Activated T-cell treated with anti-CD3 and anti-CD28 coated beads, Interleukin-2, amount 50 U/mL, for 24 hours (primary cell): ENCODE measurements around the gene ACTR3.
"Not testable (repeated sequence)": the region's sequence is repeated elsewhere in the genome, so short reads cannot be mapped to it uniquely, and the experiment has no call there.

Source experiments
- DNase-seq: peaks from one replicate; pipeline ENCODE4 v3.0.0-alpha.2; 2020
- H3K27ac Mint-ChIP-seq: 2 replicates; pipeline ENCODE4 v1.8.0; 2020; ENCODE audit warnings: mild to moderate bottlenecking, mixed read lengths
- H3K27me3 Mint-ChIP-seq: 2 replicates; pipeline ENCODE4 v1.8.0; 2020; ENCODE audit warnings: mixed read lengths
- H3K36me3 Mint-ChIP-seq: 2 replicates; pipeline ENCODE4 v1.8.0; 2020; ENCODE audit warnings: low read depth, mixed read lengths
- H3K4me1 Mint-ChIP-seq: 2 replicates; pipeline ENCODE4 v1.8.0; 2020; ENCODE audit warnings: low read depth, mixed read lengths
- H3K4me3 Mint-ChIP-seq: 2 replicates; pipeline ENCODE4 v1.8.0; 2020; ENCODE audit warnings: mild to moderate bottlenecking, moderate library complexity, mixed read lengths
- H3K9me3 Mint-ChIP-seq: 2 replicates; pipeline ENCODE4 v1.8.0; 2020; ENCODE audit warnings: mixed read lengths

Gene ACTR3

DNA sequence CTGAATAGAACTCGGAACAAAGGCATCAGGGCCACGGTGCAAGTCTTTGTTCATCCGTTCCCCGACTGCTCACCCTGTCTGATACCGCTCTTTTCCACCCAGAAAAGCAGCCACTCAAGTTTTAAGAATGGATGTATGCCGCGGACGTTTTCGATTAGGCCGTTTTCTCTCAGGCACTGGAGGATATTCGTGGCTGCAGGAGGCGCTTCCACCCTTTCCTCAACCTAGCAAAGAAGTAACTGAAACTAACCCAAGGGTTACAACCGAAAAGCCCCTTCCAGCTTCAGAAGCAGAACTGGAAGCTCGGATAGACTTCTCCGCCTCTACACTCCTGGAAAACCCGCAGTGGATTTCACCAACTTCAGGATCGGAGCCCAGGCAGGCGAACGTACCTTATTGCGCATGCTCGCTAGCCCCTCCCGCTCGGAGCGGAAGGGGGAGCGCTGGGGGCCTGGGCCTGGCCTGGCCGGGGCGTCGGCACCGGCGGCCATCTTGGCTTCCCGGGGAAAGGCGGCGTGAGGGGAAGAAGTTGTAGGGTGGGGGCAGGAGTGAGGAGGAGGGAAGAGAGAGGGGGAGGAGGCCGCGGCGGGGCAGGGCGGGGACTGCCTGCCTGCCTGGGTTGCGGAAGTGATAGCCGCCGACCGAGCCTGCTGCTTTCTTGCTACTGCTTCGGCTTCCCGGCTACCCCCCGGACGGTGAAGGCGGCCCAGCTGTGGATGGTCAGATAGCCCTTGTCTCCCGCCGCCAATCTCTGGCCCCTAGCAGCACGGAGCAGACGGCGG lies at the start of gene ACTR3:
Gene ACTR3 (plus strand): TSS at position 619 of the 782 bp plus-strand sequence. CDS start 191 bp downstream, outside the sequence.
- Mint-ChIP-seq H3K9me3 (no peaks in the 10 kb centered on the region), H3K36me3 (peaks cover 78% of the 10 kb centered on the region), H3K27ac (peak within 1 kb of the TSS; percentile 98), H3K4me3 (peak within 1 kb of the TSS; percentile 98), H3K4me1 (peaks cover 77% of the 10 kb centered on the region), H3K27me3 (no peaks in the 10 kb centered on the region)
- DNase-seq, result peak; percentile 99

DNA sequence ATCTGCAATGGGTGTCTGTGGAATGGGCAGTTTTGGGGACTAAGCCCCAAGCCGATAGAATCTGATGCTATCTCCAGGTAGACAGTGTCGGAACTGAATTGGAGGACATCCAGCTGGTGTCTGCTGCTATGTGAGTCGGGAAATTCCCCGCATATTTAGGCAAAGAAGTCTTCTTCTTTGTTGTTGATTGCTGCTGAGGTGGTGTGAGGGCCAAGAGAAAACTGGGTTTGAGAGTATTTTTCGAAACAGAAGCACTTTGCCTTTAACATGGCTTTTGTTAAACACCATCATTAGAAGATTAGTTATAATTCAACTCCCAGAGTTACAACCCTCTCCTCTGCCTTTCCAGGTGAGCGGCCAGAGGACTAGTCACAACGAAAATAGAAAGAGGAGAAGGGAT lies 49.4 kb upstream of the ACTR3 start:
- no peak for DNase-seq

DNA sequence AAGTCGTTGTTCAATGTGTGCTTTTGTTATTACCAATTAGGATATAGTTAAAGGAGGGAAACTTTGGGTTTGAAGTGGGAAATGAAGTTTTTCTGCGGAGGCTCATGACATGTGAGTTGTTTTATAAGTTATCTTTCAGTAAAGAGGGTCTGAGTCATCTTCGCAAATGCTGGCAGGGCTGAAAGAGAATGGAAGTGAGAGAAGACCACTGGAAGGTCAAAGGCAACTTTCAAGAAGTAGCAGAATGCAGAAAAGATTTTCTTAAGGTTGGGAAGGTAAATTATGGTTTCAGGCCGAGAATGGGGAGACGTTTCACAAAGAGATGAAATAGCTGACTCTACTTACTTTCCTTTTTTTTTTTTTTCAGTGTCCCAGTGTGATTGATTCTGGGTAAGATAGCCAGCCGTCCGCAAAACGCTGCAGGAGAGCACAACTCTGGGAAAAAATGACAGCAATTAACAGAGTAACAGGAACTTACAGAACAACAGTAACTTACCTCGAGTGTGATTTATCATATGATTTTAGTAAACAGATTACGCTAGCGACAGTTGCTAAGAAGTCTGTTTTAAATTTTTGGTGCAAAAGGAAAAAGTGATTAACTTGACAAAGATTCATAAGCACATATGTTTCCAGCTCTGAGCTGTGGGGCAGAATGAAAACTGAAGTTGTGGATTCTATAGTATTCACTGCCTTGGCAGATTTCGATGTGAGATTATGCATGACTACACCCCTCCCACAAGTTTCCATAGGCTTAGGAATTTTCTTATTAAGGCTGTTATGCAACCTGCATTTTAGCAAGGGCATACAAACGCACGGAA lies 46.8 kb upstream of the ACTR3 start:
- H3K4me3 Mint-ChIP-seq, result no peak overlapping the region
- peak overlapping the region; percentile 23 for H3K27ac Mint-ChIP-seq
- H3K4me1 Mint-ChIP-seq, result peaks cover 10% of the 10 kb centered on the region
- no peaks in the 10 kb centered on the region for H3K27me3 Mint-ChIP-seq
- peaks cover 41% of the 10 kb centered on the region for H3K36me3 Mint-ChIP-seq
- DNase-seq, result no peak
- H3K9me3 Mint-ChIP-seq, result peaks cover 9% of the 10 kb centered on the region

More for the DNA sequence above, 49.4 kb upstream of the ACTR3 start:
- Mint-ChIP-seq H3K27me3 (no peaks in the 10 kb centered on the region), H3K27ac (no peak overlapping the region), H3K36me3 (peaks cover 22% of the 10 kb centered on the region), H3K4me1 (peaks cover 9% of the 10 kb centered on the region), H3K4me3 (no peak overlapping the region), H3K9me3 (no peaks in the 10 kb centered on the region)

DNA sequence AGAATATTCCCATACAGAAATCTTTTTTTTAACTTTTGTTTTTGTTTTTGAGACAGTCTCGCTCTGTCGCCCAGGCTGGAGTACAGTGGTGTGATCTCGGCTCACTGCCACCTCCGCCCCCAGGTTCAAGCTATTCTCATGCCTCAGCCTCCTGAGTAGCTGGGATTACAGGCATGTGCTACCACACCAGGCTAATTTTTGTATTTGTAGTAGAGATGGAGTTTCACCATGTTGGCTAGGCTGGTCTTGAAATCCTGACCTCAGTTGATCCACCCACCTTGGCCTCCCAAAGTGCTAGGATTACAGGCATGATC lies 46.2 kb upstream of the ACTR3 start:
- not testable (repeated sequence) for H3K27ac Mint-ChIP-seq, DNase-seq, H3K9me3 Mint-ChIP-seq, H3K4me3 Mint-ChIP-seq, H3K27me3 Mint-ChIP-seq
- H3K36me3 Mint-ChIP-seq, result peaks cover 41% of the 10 kb centered on the region
- peaks cover 14% of the 10 kb centered on the region for H3K4me1 Mint-ChIP-seq

DNA sequence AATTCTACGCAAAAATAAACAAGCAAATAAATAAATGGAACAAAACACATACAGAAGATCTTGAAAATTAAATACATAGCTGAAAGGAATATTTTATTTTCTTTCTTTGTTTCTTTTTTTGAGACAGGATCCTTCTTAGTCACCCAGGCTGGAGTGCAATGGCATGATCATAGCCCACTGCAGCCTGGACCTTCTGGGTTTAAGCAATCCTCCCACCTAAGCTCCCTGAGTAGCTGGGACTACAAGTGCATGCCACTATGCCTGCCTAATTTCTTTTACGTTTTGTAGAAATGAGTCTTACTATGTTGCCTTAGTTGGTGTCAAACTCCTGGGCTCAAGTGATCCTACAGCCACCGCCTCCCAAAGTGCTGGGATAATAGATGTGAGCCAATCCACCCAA lies 44.6 kb upstream of the ACTR3 start:
- Mint-ChIP-seq H3K4me1 (peaks cover 22% of the 10 kb centered on the region), H3K27ac (no peak overlapping the region), H3K4me3 (no peak overlapping the region), H3K36me3 (peaks cover 39% of the 10 kb centered on the region), H3K9me3 (peaks cover 9% of the 10 kb centered on the region), H3K27me3 (no peaks in the 10 kb centered on the region)
- DNase-seq, result no peak

DNA sequence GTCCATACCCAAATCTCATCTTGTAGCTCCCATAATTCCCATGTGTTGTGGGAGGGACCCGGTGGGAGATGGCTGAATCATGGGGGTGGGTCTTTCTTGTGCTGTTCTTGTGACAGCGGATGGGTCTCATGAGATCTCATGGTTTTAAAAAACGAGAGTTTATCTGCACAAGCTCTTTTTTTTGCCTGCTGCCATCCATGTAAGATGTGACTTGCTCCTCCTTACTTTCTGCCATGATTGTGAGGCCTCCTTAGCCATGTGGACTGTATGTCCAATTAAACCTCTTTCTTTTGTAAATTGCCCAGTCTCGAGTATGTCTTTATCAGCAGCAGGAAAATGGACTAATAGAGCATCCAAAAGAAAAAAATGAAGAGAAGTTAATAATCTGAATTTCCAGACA lies 44.1 kb upstream of the ACTR3 start:
- not testable (repeated sequence) for H3K27me3 Mint-ChIP-seq, DNase-seq, H3K9me3 Mint-ChIP-seq, H3K27ac Mint-ChIP-seq, H3K4me3 Mint-ChIP-seq
- H3K36me3 Mint-ChIP-seq, result peaks cover 35% of the 10 kb centered on the region
- peaks cover 27% of the 10 kb centered on the region for H3K4me1 Mint-ChIP-seq

DNA sequence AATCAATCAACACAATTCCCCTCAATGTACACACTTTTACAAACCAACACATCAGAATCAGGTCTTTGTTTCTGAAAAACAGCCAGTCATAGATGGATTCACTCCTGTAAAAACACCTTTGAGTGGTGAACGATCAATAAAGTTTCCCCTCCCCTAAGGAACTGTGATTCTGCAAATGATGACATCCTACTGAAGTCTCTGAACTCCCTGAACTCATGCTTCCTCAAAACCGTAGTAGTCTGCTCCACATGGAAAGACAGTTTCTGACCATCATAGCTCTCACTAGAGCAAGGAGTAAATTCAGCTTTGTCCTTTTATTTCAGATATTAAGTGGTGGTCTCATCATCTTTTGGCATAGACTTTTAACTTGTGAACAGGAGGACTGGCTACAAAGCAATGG lies 43.5 kb upstream of the ACTR3 start:
- H3K4me1 Mint-ChIP-seq, result peaks cover 28% of the 10 kb centered on the region

DNA sequence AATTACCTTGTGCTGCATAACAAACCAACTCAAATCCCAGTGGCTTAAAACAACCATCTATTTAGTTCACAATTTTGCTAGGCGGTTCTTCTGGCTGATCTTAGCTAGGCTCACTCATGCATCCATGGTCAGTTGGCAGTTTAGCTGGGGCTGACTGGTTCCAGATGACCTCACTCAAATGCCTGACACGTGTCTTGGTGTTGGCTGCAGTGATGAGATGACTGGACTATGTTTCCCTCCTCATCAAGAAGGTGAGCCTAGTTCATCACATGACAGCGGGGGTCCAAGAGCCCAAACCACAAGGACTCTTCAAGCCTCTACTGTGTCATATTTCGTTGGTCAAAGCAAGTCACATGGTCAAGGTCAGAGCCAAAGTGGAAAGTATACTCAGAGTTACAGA lies 42.7 kb upstream of the ACTR3 start:
- Mint-ChIP-seq H3K36me3 (peaks cover 35% of the 10 kb centered on the region), H3K27me3 (no peaks in the 10 kb centered on the region), H3K4me3 (no peak overlapping the region), H3K9me3 (peaks cover 9% of the 10 kb centered on the region), H3K4me1 (peaks cover 28% of the 10 kb centered on the region), H3K27ac (no peak overlapping the region)
- DNase-seq, result no peak

More for the DNA sequence above, 43.5 kb upstream of the ACTR3 start:
- Mint-ChIP-seq H3K9me3 (peaks cover 9% of the 10 kb centered on the region), H3K27me3 (no peaks in the 10 kb centered on the region), H3K36me3 (peaks cover 35% of the 10 kb centered on the region), H3K27ac (no peak overlapping the region), H3K4me3 (no peak overlapping the region)
- DNase-seq, result no peak

DNA sequence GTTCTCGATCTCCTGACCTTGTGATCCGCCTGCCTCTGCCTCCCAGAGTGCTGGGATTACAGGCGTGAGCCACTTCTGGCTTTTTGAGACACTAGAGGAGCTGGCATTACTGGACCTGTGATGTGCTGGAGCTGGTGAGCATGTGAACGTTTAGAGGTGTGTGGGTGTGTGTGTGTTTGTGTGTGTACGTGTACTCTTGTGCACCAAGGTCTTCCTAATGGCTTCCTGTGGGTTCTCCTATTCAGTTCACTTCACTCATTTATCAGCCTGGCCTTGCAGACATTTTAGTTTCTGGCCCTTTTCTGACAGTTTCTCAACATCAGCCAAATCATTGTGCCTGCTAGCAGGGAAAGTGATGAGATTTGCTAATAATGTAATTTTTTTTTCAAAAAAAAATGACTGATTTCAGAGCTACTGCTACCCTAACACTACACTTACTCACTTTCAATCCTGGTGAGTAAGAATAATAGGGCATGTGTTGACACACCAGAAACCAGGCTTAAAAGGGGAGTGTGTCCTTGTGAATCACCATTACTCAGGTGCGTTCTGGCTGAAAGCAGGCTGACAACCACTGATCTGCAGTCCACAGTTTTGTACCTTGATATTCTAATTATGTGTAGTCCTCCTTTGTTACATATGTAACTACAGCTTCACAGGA lies 41.0 kb upstream of the ACTR3 start:
- Mint-ChIP-seq H3K4me1 (peaks cover 19% of the 10 kb centered on the region), H3K27ac (peak overlapping the region; percentile 86), H3K36me3 (peaks cover 25% of the 10 kb centered on the region), H3K27me3 (no peaks in the 10 kb centered on the region), H3K9me3 (peaks cover 9% of the 10 kb centered on the region), H3K4me3 (peak overlapping the region; percentile 16)
- DNase-seq, result peak; percentile 31

DNA sequence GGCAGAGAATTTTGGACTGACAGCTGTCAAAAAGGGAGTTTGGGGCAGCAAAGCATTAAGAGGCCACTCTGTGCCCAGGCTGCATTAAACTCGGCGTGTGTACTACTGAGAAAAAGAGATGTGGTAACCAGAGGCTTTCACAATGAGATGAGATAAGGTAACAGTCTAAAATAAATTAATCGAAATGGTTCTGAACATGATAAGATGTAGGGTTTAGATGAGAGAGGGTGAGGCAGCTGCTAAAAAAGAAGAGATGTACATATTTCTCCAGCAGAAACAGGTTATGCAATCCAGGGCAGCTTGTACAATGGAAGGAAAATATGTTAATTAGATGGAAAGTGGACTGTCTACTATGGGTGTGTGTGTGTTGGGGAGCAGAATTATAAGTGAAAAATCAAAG lies 39.2 kb upstream of the ACTR3 start:
- DNase-seq, result no peak
- no peaks in the 10 kb centered on the region for H3K27me3 Mint-ChIP-seq
- H3K27ac Mint-ChIP-seq, result no peak overlapping the region
- peaks cover 19% of the 10 kb centered on the region for H3K4me1 Mint-ChIP-seq
- peaks cover 20% of the 10 kb centered on the region for H3K36me3 Mint-ChIP-seq
- peaks cover 9% of the 10 kb centered on the region for H3K9me3 Mint-ChIP-seq
- no peak overlapping the region for H3K4me3 Mint-ChIP-seq

DNA sequence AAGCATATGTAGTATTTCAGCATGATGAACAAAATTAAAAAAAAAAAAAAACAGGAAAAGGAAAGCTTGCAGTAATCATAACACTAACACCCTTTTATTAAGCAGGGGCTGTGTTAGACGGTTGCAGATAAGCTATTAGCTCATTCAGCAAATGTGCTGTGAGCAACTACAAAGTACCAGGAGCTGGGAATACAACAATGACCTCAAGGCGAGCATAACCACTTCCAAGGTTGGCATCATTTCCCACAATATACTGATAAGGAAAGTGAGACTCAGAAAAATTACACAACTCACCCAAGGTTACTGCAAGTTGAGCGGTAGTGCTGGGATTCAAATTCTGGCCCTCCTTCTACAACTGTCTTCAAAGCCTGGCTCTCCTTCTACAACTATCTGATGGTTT lies 38.2 kb upstream of the ACTR3 start:
- Mint-ChIP-seq H3K4me1 (peaks cover 19% of the 10 kb centered on the region), H3K4me3 (no peak overlapping the region), H3K36me3 (peaks cover 12% of the 10 kb centered on the region), H3K27me3 (no peaks in the 10 kb centered on the region), H3K27ac (no peak overlapping the region), H3K9me3 (peaks cover under 1% of the 10 kb centered on the region)
- DNase-seq, result no peak

DNA sequence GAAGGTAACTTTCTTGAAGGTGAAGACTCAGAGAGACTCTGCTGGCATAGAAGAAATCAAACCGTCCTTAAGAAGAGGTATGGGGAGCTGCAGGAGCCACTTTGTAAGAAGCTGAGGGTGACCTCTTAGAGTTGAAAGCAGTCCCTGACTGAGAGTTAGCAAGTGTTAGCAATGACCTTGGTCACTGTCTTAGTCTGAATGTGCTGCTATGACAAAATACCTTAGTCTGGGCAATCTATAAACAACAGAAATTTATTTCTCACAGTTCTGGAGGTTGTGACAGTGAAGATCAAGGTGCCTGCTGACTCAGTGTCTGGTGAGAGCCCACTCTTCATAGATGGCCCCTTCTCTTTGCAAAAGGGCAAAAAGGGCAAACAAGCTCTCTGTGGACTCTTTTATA lies 35.7 kb upstream of the ACTR3 start:
- Mint-ChIP-seq H3K4me1 (peaks cover 10% of the 10 kb centered on the region), H3K36me3 (peaks cover 13% of the 10 kb centered on the region), H3K9me3 (no peaks in the 10 kb centered on the region), H3K27ac (no peak overlapping the region), H3K4me3 (no peak overlapping the region), H3K27me3 (no peaks in the 10 kb centered on the region)
- DNase-seq, result no peak

DNA sequence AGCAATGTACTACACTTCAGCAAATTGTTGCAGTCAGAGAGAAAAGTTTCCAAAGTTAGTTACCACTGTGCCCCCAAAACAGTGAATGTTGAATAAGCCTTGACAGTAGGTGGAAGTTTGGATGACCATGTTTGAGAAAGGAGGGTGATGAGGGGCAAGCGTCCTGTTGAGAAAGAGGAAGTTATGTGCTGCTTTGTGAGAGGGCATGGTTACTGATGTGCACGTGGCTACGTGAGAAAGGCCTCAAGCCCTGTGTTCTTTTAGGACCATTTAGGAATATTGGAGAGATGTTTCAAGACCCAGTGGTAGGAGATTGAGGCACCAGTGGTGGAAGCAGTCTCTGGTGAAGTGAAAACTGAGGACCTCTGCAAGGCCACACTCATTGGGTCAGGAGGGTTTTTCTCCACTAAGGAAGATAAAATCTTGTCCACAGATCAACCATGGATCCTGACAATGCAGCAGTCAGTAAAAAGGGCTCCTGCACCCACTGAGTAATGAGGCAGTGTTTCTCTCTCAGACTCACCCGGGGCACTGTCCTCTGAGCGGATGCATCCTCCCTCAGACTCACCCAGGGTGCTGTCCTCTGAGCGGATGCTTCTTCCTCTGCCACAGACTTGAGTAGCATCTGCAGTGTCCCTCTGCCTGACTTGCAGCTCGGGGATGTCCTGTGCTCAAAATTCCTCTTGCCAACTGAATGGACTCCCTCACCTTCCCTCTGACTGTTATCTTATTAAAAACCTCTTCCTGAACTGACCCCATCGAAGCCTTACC lies 34.7 kb upstream of the ACTR3 start:
- Mint-ChIP-seq H3K4me3 (no peak overlapping the region), H3K27ac (no peak overlapping the region), H3K36me3 (peaks cover 20% of the 10 kb centered on the region), H3K9me3 (no peaks in the 10 kb centered on the region), H3K4me1 (peaks cover 6% of the 10 kb centered on the region), H3K27me3 (no peaks in the 10 kb centered on the region)
- DNase-seq, result no peak

DNA sequence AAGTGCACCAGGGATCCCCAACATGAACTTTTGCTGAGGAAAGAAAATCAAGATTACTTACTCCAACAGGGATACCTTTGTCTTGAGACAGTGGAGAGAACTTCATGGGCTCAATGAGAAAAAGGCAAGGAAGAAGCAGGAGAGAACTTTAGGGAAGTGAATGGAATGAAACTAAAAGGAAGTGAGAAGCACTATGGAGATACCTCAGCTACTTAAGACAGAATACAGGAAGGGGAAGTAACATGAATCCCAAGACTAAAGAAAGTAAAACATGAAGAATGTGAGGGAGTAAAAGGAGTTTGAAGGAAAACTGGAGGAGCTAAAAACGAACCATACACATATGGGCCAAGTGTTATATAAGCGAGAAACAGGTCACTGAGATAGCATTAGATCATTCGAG lies 32.4 kb upstream of the ACTR3 start:
- no peak for DNase-seq
- Mint-ChIP-seq H3K27me3 (no peaks in the 10 kb centered on the region), H3K4me3 (no peak overlapping the region), H3K9me3 (no peaks in the 10 kb centered on the region), H3K27ac (no peak overlapping the region), H3K4me1 (no peaks in the 10 kb centered on the region), H3K36me3 (peaks cover 29% of the 10 kb centered on the region)
